Stimulated activated CD4-positive, alpha-beta T cell treated with anti-CD3 and anti-CD28 coated beads, Interleukin-2, amount 100 ng/mL, for 48 hours (primary cell): ENCODE data around the gene MTRR.

Experiments used
- DNase-seq, 2 donors: peaks; one replicate each; pipeline ENCODE4 v3.0.0-alpha.2; 2020

Gene MTRR

GRCh38 chr5:7857926-7858632 lies 10.9 kb upstream of the MTRR start:
- DNase-seq: no peak

GRCh38 chr5:7866196-7866595 lies 2.8 kb upstream of the MTRR start:
- no peak for DNase-seq

- DNase-seq: no peak
These were observed 1.7 kb upstream of the MTRR start for GRCh38 chr5:7867260-7867659.

- DNase-seq: no peak
These were observed 548 bp upstream of the MTRR start for GRCh38 chr5:7868427-7868772.

GRCh38 chr5:7869474-7870136 lies 657 bp downstream of the MTRR start:
- DNase-seq: peak in 1 of 2 donors; percentile 33

GRCh38 chr5:7871653-7872052 lies 2.7 kb downstream of the MTRR start:
- DNase-seq: no peak

- no peak for DNase-seq
These were observed 3.7 kb downstream of the MTRR start for GRCh38 chr5:7872517-7873130.

GRCh38 chr5:7873216-7873615 lies 4.3 kb downstream of the MTRR start:
- peak in 1 of 2 donors; percentile 34 for DNase-seq

GRCh38 chr5:7874639-7875038 lies 5.7 kb downstream of the MTRR start:
- DNase-seq: no peak

GRCh38 chr5:7875151-7875550 lies 6.2 kb downstream of the MTRR start:
- DNase-seq: no peak

- no peak for DNase-seq
These were observed 7.9 kb downstream of the MTRR start for GRCh38 chr5:7876867-7877266.

- no peak for DNase-seq
These were observed 8.9 kb downstream of the MTRR start for GRCh38 chr5:7877851-7878250.

- DNase-seq: no peak
These were observed 9.5 kb downstream of the MTRR start for GRCh38 chr5:7878381-7878873.

GRCh38 chr5:7881091-7881490 lies 12.1 kb downstream of the MTRR start:
- DNase-seq: no peak

- no peak for DNase-seq
These were observed 12.9 kb downstream of the MTRR start for GRCh38 chr5:7881816-7882215.

- no peak for DNase-seq
These were observed 14.0 kb downstream of the MTRR start for GRCh38 chr5:7882926-7883325.

GRCh38 chr5:7884491-7885267 lies 15.7 kb downstream of the MTRR start:
- no peak for DNase-seq

GRCh38 chr5:7886849-7887475 lies 18.0 kb downstream of the MTRR start:
- DNase-seq: no peak

- DNase-seq: no peak
These were observed 20.0 kb downstream of the MTRR start for GRCh38 chr5:7888901-7889300.

GRCh38 chr5:7894439-7894838 lies 25.5 kb downstream of the MTRR start:
- DNase-seq: no peak

- no peak for DNase-seq
These were observed 25.9 kb downstream of the MTRR start for GRCh38 chr5:7894860-7895259.

GRCh38 chr5:7897014-7897600 lies 28.2 kb downstream of the MTRR start:
- DNase-seq: no peak

GRCh38 chr5:7902201-7902600 lies 33.3 kb downstream of the MTRR start:
- no peak for DNase-seq
